Psoas muscle (tissue), 8 donors: ENCODE measurements around the gene SPSB1. TPM values are rescaled to one million over a fixed set of nuclear protein-coding genes. Genes with fewer than 3 reads are reported as not detected.

ENCODE experiments used
- ATAC-seq, 4 donors: fragments of 200-7000 bp; cut with Tn5 transposase; one replicate each; pipeline ENCODE4 v1.9.1; 2020; ENCODE audit warnings: moderate library complexity in 3 of 4, mild to moderate bottlenecking in 2 of 4
- DNase-seq, 2 donors: peaks; one replicate each; pipeline ENCODE4 v3.0.0-alpha.2; 2020
- H3K27ac ChIP-seq: fragments of 200-600 bp; one replicate; pipeline ENCODE4 v1.8.0; 2022
- H3K27me3 ChIP-seq, 3 donors: fragments of 200-600 bp in 1 of 3; one replicate each; pipeline versions ENCODE4 v1.6.1 to v1.8.0; 2013 to 2022; ENCODE audit warnings: low read length in 2 of 3, mild to moderate bottlenecking in 2 of 3, moderate library complexity in 1 of 3; ENCODE audit not compliant: insufficient read depth in 3 of 3
- H3K36me3 ChIP-seq, 2 donors: fragments of 200-600 bp in 1 of 2; one replicate each; pipeline versions ENCODE4 v1.6.1 to v1.8.0; 2013 to 2022; ENCODE audit warnings: low read depth in 1 of 2, mild to moderate bottlenecking in 1 of 2, moderate library complexity in 1 of 2; ENCODE audit not compliant: insufficient read depth in 1 of 2
- H3K4me1 ChIP-seq: fragments of 200-600 bp; one replicate; pipeline ENCODE4 v1.8.0; 2022
- H3K4me3 ChIP-seq: fragments of 200-600 bp; one replicate; pipeline ENCODE4 v1.8.0; 2022; ENCODE audit warnings: mild to moderate bottlenecking
- H3K9me3 ChIP-seq: fragments of 200-600 bp; one replicate; pipeline ENCODE4 v1.8.0; 2022
- CTCF ChIP-seq: fragments of 200-600 bp; IDR thresholded peaks from one replicate; pipeline ENCODE4 v1.8.0; 2022; ENCODE audit warnings: antibody characterized with exemption
- WGBS, 3 donors: extraction: QIAGEN DNeasy Blood & Tissue Kit; methylation state at CpG; one replicate each; pipeline versions ENCODE4 v1.1.6 to v1.1.7; 2013; 5-methylcytosine and 5-hydroxymethylcytosine counted together
- intact Hi-C, 2 donors: fragments of 100-400 bp; cut with DNase I; formaldehyde crosslinking; loops; one replicate each; pipeline versions ENCODE4 v1.11.0 to v1.14.2; 2022
- polyA plus RNA-seq, 3 donors: library from polyadenylated mRNA; stranded (reverse); fragments of 200-250 nt; gene quantifications; one replicate each; pipeline ENCODE4 v1.2.3, GENCODE V29; 2013
- total RNA-seq, 4 donors: library from RNA; stranded (reverse); fragmentation: NEBNext Ultra II Directional in 2 of 4; extraction: Animal tissue kit (Norgen Biotek cat#: 25700) in 2 of 4; gene quantifications; one replicate each; pipeline versions ENCODE4 v1.2.1 to v1.2.4, GENCODE V29; 2021 to 2023
- donor health status: healthy with polysubstance abuse.
- donor health status: DM: no; HTN: no; CAD: no; lungs with moderate emphysema.
- donor health status: Bipolar disorder and iron deficiency.
- donor health status: healthy.
- donor health status: DM: yes; HTN: yes; CAD: no.
- donor health status: DM: no; HTN: no; CAD: no.
- donor health status: DM: no; HTN: no; CAD: no.
- donor health status: DM: yes; HTN: yes; CAD: no.

The SPSB1 gene
- total and polyA plus RNA-seq, 7 donors = 12.0 to 60.7 (median 31.3) TPM

GRCh38 chr1:9248341-9249262 is 44.1 kb upstream of the SPSB1 start:
- 32 to 54% (median 35%) methylated on average over 20 to 21 of the region's 21 CpGs for WGBS, 3 donors
- peak in 1 of 2 donors; percentile 32 for DNase-seq
- Histone ChIP-seq H3K36me3 (peaks cover 0 to 28% of the 10 kb centered on the region in 2 donors), H3K27ac (peak overlapping the region; percentile 90), H3K9me3 (no peaks in the 10 kb centered on the region), H3K4me1 (peaks cover 97% of the 10 kb centered on the region), H3K27me3 (no peaks in the 10 kb centered on the region), H3K4me3 (peak overlapping the region; percentile 36)
- TF ChIP-seq CTCF = no peak
- intact Hi-C loops = no loop called here
- ATAC-seq = peak in 2 of 4 donors; percentile 5 to 19

- Histone ChIP-seq H3K4me3 (no peak overlapping the region), H3K4me1 (peaks cover 95% of the 10 kb centered on the region), H3K27me3 (no peaks in the 10 kb centered on the region), H3K27ac (peak overlapping the region; percentile 90), H3K36me3 (peaks cover 0 to 28% of the 10 kb centered on the region in 2 donors), H3K9me3 (no peaks in the 10 kb centered on the region)
- DNase-seq (no peak), ATAC-seq (no peak)
- WGBS, 3 donors = 50 to 90% (median 58%) methylated on average over 3 of the region's 3 CpGs
- TF ChIP-seq CTCF = no peak
- intact Hi-C loops = no loop called here
Measured at GRCh38 chr1:9249263-9249533, 43.5 kb upstream of the SPSB1 start.

- Histone ChIP-seq H3K4me1 (peaks cover 89% of the 10 kb centered on the region), H3K27ac (peak overlapping the region; percentile 90), H3K4me3 (peak overlapping the region; percentile 41), H3K9me3 (no peaks in the 10 kb centered on the region), H3K36me3 (peaks cover 0 to 28% of the 10 kb centered on the region in 2 donors), H3K27me3 (no peaks in the 10 kb centered on the region)
- peak; percentile 34 to 37 (median 36) for ATAC-seq
- intact Hi-C loops = loop anchor here in 1 of 2 donors (5.0 kb wide), 1 partner anchor 38 kb away; no protein-coding TSS in a partner anchor
- peak; percentile 57 to 72 for DNase-seq
- TF ChIP-seq CTCF = peak; percentile 46
- 37 to 56% (median 41%) methylated on average over 17 of the region's 17 CpGs for WGBS, 3 donors
Measured at GRCh38 chr1:9249534-9250410, 42.9 kb upstream of the SPSB1 start.

GRCh38 chr1:9250411-9251381 is 42.0 kb upstream of the SPSB1 start:
- DNase-seq = peak; percentile 57 to 72
- 16 to 18% (median 18%) methylated on average over 20 to 21 of the region's 21 CpGs for WGBS, 3 donors
- TF ChIP-seq CTCF = no peak
- Histone ChIP-seq H3K4me1 (peaks cover 80% of the 10 kb centered on the region), H3K4me3 (peak overlapping the region; percentile 41), H3K36me3 (peaks cover 0 to 21% of the 10 kb centered on the region in 2 donors), H3K9me3 (no peaks in the 10 kb centered on the region), H3K27ac (peak overlapping the region; percentile 81), H3K27me3 (no peaks in the 10 kb centered on the region)
- intact Hi-C loops = loop anchor here in 1 of 2 donors (5.0 kb wide), 1 partner anchor 37 kb away; no protein-coding TSS in a partner anchor
- ATAC-seq = peak; percentile 42 to 59 (median 48)
